PC-3 (cell line): ENCODE results near the gene ANKS6.

ENCODE experiments used
- CTCF ChIP-seq: fragments of 300-600 bp; sonication (generic); conservative IDR thresholded peaks from 2 replicates; pipeline ENCODE4 v1.5.1; 2017; ENCODE audit warnings: antibody characterized with exemption, low read depth, mild to moderate bottlenecking, low read length
- EZH2 ChIP-seq: fragments of 300-600 bp; sonication (generic); IDR thresholded peaks from one replicate; pipeline ENCODE4 v1.6.1; 2017; ENCODE audit warnings: antibody characterized with exemption, mild to moderate bottlenecking, low read length; ENCODE audit not compliant: unreplicated experiment
- EZH2phosphoT487 ChIP-seq: fragments of 300-600 bp; sonication (generic); IDR thresholded peaks from 2 replicates; pipeline ENCODE4 v1.6.1; 2018; ENCODE audit warnings: mild to moderate bottlenecking, antibody characterized with exemption, low read length, borderline replicate concordance

- no peak for TF ChIP-seq CTCF
- TF ChIP-seq EZH2, result no peak
- TF ChIP-seq EZH2phosphoT487, result no peak
Measured at GRCh38 chr9:98701576-98701975, 94.8 kb downstream of the ANKS6 start.
